NCI-H2227 (cell line): Measurements from ENCODE around the gene P3H2.

Experiments used
- DNase-seq: peaks from one replicate; lab custom pipeline; 2025; ENCODE audit not compliant: unreplicated experiment; lab: John Stamatoyannopoulos, UW

Gene P3H2

GRCh38 chr3:190019844-190020243 lies 100.9 kb downstream of the P3H2 start:
- no peak for DNase-seq

DNA sequence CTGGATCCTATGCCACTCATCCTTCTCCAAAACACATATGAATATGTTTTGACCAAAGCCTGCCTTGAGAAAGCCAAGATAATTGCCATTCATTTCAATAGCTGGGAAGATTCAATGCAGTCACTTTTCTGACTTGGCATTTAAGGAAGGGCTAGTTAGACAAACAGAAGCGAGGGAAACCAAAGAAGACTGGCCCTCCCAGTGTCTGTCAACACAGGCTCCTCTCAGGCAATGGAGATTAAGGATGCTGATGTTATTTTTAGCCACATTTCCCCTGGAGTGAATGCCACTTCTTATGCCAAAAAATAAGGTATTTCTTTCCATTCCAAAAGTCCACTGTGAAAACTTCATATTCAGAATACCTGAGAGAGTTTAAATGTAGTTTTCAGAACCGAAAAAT lies 101.7 kb downstream of the P3H2 start:
- no peak for DNase-seq

GRCh38 chr3:190018460-190018859 lies 102.2 kb downstream of the P3H2 start:
- no peak for DNase-seq

DNA sequence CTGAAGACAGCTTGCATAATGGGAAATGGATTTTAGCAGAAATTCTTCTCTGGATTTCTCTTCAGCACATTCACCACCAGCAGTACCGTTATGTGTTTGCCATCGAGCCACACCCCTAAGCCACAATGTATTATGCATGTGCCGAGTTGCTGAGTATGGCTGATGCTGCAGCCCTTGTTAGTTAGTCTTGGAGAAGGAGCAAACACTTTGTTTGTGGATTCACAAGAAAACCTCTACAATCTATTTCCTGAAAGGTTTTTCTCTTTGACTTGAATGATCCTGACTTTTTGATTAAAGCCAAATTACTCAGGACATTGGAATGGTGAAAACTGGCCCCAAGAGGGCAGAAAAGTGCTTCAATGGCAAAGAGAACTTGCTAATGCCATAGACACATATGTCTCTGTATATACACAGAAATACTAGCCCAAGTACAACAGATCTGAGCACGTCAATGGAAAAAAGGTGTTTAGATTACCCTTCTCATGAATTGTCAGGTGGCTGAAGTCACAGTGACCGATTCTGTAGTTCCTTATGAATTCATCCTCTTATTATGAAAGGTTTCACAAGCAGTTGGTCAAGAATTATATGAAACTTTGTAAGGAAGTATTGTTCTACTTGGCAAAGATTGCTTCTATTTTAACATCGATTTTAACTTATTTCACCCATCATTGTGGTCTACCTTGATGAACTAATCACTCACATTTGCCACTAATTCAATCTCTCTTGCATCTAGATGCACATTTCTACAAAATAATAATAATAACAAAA lies 103.0 kb downstream of the P3H2 start:
- no peak for DNase-seq

DNA sequence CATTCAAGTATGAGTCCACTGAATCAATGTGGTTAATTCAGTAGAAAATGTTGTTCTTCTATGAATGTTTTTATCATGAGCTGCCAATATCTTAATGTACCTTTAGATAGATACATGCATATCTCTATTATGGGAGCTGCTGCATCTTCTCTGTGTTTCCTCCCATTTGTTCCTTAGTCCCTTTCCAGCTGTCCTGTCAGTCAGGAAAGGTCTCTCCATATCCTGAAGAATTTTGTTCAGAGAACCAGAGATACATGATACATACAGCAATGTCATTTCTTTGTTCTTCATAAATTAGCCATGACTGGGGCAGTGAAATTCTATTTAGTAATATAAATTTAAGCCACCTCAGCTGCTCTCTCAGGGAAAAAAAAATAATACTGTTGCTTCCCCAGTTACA lies 103.7 kb downstream of the P3H2 start:
- DNase-seq = no peak

- DNase-seq = no peak
Measured at GRCh38 chr3:190014940-190015339, 105.8 kb downstream of the P3H2 start.

DNA sequence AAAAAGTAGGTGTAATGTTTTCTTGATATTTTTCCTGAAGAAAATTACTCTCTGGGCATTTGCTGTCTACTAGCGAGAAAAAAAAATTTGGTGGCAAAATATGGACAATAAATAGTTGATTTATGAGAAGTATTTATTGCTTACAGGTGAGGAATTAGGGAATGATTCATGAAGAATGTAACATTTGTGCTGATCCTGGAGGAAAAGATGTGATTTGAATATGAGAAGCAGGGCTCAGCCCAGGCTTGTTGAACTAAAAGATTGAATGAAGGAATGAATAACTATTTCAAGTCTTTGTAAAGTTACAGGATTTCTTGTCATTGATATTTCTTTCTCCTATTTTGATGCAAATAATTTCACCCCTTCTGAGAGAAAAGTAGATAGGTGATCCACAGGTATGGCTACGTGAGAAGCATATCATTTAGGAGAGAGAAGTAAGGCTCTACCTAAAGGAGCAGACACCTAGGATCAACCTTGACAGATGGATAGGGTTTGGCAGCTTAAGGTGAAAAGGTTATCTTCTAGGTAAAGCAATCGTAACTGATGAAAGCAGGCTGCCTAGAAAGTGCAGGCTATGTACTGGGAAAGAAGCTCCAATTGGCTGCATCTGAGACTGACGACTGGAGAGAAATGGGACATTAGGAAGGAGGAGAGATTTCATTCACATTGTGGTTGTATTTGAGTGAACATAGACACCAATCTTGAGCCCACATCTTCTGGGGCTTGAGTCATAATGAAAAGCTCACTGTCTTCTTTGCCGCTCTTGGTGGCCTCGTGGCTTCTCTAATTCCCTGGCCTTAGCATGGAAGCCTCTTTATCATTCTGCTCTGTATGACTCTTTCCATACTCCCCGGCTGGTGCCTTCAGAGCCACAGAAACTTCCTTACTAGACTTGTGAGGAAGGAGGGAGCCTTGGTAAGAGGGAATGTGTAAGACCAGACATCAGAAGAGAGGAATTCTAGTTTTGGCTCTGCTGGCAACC lies 106.5 kb downstream of the P3H2 start:
- DNase-seq = no peak

GRCh38 chr3:190012784-190013183 lies 107.9 kb downstream of the P3H2 start:
- no peak for DNase-seq

DNA sequence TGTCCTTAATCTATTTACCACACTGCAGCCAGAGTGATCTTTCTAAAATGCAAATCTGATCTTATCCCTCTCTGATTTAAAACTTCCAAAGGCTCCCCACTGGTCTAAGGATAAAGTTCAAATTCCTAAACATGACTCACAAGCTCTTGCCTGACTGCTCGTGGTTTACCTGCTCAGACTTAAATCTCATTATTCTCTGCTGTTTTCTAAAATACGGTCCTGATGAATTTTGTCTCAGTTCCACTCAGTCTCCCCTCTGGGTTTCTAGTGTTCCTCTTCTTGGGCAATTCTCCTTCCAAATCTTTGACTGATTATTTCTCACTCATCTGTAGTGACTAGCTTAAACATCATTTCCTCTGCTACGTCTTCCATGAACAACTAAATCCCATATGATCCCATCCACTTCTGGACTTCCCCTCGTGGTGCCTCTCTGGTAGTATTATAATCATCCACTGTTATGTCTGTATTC lies 108.3 kb downstream of the P3H2 start:
- DNase-seq = no peak

DNA sequence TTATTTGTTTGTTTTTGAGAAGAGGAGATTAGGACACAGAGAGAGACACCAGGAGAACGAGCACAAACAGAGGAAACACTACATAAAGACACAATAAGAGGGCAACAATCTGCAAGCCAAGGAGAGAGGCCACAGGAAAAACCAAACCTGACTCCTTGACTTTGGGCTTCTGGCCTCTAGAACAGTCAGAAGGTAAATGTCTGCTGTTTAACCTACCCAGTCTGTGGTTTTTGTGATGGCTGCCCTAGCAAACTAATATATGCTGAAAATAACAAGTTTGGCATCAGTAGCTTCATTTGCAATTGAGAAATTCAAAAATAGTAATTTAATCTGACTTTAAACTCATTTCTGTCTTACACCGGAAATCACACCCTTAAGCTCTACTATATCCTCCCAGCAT lies 110.2 kb downstream of the P3H2 start:
- DNase-seq = no peak

DNA sequence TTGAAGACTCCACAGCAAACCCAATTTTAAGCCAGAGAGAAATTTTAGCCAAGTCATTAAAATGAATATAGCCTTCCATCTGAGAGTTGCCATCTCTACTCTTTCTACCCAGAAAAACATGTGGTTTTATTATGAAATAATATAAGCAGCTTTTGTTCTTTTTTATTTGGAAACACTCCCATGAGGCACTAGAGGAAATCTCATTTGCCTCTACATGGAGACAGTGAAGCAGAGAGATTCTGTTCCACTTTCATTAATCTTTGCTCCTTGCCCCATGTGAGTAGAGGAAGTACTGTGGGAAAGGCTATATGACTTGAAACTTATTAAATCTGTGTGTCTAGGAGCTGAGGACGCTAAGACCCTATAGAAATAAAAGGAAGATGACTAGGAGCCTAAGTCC lies 111.1 kb downstream of the P3H2 start:
- DNase-seq = no peak

- DNase-seq = no peak
Measured at GRCh38 chr3:190008432-190008831, 112.3 kb downstream of the P3H2 start.

GRCh38 chr3:190005343-190006113 lies 115.2 kb downstream of the P3H2 start:
- DNase-seq = no peak

DNA sequence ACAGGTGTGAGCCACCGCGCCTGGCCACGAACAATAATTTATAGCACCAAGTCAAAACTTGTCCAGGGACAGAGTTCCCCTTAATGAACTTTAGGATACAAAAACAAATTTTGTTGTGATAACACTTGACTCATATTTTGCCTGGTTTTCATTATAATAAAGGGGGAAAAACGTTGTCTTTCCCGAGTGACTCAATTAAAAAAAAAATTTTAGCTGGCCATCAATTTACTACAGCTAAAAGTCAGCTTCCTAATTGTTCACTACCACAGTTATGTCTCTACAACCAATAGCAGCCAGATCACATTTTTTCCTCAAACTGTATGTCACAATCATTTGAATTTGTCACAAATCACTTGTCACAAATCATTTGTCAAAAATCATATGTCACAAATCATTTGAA lies 116.0 kb downstream of the P3H2 start:
- DNase-seq = no peak

GRCh38 chr3:190003681-190004123 lies 117.0 kb downstream of the P3H2 start:
- DNase-seq = no peak

DNA sequence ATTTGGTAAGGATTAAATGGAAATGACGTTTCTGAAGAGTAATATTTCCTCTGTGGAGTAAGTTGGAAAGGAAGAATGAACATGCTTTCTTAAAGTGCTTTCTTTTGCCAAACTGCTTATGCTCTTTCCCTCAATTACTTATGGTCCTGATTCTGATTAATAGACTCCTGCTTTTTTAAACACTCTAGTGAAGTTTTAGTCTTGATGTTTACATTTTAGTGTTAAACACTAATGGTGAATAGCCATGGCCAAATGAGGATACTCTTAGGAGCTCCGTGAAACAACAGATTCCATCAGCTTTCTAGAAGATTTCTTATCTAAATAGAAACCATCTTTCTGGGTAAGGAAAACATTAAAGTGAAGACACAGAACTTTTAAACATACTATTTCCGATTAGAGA lies 117.6 kb downstream of the P3H2 start:
- no peak for DNase-seq

- DNase-seq = no peak
Measured at GRCh38 chr3:190001426-190001825, 119.3 kb downstream of the P3H2 start.

- no peak for DNase-seq
Measured at GRCh38 chr3:190000861-190001196, 119.9 kb downstream of the P3H2 start.

GRCh38 chr3:190000187-190000860 lies 120.4 kb downstream of the P3H2 start:
- no peak for DNase-seq

DNA sequence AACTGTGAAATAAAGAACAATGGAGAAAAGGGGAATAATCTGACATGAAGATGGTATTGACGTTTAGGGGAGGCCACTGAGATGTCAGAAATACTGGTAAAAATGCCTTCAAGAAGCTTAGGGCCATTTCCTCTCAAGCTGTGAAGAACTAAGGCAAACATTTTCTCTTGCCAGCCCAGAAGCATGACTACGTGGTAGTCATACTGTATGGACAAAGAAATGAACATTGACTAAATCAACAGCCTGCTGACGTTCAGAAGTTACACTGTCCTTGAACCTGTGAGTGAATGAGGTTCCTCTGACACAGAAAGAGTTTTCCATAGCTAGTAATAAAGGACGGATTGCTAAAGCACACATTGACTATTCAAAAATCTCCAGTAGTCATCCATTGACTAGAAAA lies 121.0 kb downstream of the P3H2 start:
- DNase-seq = no peak

DNA sequence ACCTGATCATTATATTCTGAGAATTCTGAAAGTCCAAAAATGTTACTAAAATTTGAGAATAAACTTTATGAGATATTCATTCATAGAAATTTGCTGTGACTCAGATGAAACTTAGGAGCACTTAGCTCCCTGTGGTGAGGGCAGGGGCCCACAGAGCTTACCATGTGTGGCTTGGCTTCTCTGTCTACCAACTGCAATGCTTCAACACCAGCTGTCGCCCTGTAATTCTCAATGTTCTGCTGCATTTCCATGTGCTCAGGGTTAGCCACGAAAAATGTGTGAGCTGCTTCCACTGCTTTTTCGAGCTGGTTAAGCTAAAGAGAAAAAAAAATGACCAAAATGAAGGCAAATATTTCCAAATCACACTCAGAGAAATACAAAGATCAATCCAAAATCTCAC lies 125.6 kb downstream of the P3H2 start:
- DNase-seq = no peak
